IMR-90 (cell line): ENCODE results near the gene GPR82. TPM values are rescaled to one million over a fixed set of nuclear protein-coding genes. Genes with fewer than 3 reads are reported as not detected.
"Not testable (repeated sequence)": the region's sequence is repeated elsewhere in the genome, so short reads cannot be mapped to it uniquely, and the experiment has no call there.

Source experiments
- ATAC-seq: fragments of 200-7000 bp; cut with Tn5 transposase; 2 replicates; pipeline ENCODE4 v1.9.1; 2020; ENCODE audit warnings: low read depth, mild to moderate bottlenecking, moderate library complexity
- BruUV-seq: library from RNA; stranded (reverse); fragments of 400-500 nt; replicated peaks from 2 replicates; lab custom pipeline; 2021; lab: Mats Ljungman, UMichigan
- CTCF ChIA-PET: fragments of 300-600 bp; formaldehyde crosslinking; extraction: SDS; loops from one replicate; lab custom pipeline; 2021; ENCODE audit warnings: antibody characterized with exemption; lab: Yijun Ruan, JAX
- POLR2A ChIA-PET: fragments of 300-600 bp; sonication (Branson Sonifier 250); formaldehyde crosslinking; loops from one replicate; lab custom pipeline; 2022; ENCODE audit warnings: antibody characterized with exemption; ENCODE audit not compliant: unreplicated experiment; lab: Charles Lee
- DNase-seq: peaks from one replicate; pipeline ENCODE4 v3.0.0; 2013
- H2AFZ ChIP-seq: replicated peaks from 2 replicates; pipeline ENCODE3; 2013; ENCODE audit warnings: low read length, mild to moderate bottlenecking; ENCODE audit not compliant: poor library complexity
- H2AK5ac ChIP-seq: 2 replicates; pipeline ENCODE4 v1.6.1; 2013; ENCODE audit warnings: low read depth, low read length, inconsistent platforms
- H2AK9ac ChIP-seq: replicated peaks from 2 replicates; pipeline ENCODE3; 2013; ENCODE audit warnings: mild to moderate bottlenecking, low read depth, low read length, moderate library complexity; ENCODE audit not compliant: poor library complexity
- H2BK120ac ChIP-seq: 2 replicates; pipeline ENCODE4 v1.6.1; 2013; ENCODE audit warnings: low read depth, low read length, inconsistent platforms
- H2BK15ac ChIP-seq: 3 replicates; pipeline ENCODE4 v1.6.1; 2013; ENCODE audit warnings: low read depth, low read length, inconsistent platforms
- H2BK20ac ChIP-seq: 2 replicates; pipeline ENCODE4 v1.6.1; 2013; ENCODE audit warnings: low read depth, mild to moderate bottlenecking, inconsistent platforms, low read length, moderate library complexity
- H2BK5ac ChIP-seq: 2 replicates; pipeline ENCODE4 v1.6.1; 2013; ENCODE audit warnings: mild to moderate bottlenecking, low read depth, low read length, inconsistent platforms; ENCODE audit not compliant: poor library complexity, severe bottlenecking
- H3K14ac ChIP-seq: replicated peaks from 2 replicates; pipeline ENCODE4 v1.6.1; 2013; ENCODE audit warnings: low read depth, low read length, inconsistent platforms
- H3K18ac ChIP-seq: 2 replicates; pipeline ENCODE4 v1.6.1; 2013; ENCODE audit warnings: low read depth, low read length, control low read depth
- H3K23ac ChIP-seq: 2 replicates; pipeline ENCODE4 v1.6.1; 2013; ENCODE audit warnings: low read depth, low read length, inconsistent platforms
- H3K27ac ChIP-seq: 2 replicates; pipeline ENCODE4 v1.5.1; 2013; ENCODE audit warnings: mild to moderate bottlenecking, control low read depth, low read length; ENCODE audit not compliant: insufficient read depth
- H3K27me3 ChIP-seq: 2 replicates; pipeline ENCODE4 v1.6.1; 2013; ENCODE audit warnings: low read length; ENCODE audit not compliant: control insufficient read depth, insufficient read depth
- H3K36me3 ChIP-seq: 2 replicates; pipeline ENCODE4 v1.6.1; 2013; ENCODE audit warnings: low read length, mixed read lengths; ENCODE audit not compliant: control insufficient read depth, insufficient read depth
- H3K4ac ChIP-seq: 2 replicates; pipeline ENCODE4 v1.6.1; 2013; ENCODE audit warnings: low read depth, low read length, inconsistent platforms
- H3K4me1 ChIP-seq: 2 replicates; pipeline ENCODE4 v1.6.1; 2013; ENCODE audit warnings: low read length, mixed read lengths; ENCODE audit not compliant: control insufficient read depth, insufficient read depth
- H3K4me2 ChIP-seq: 2 replicates; pipeline ENCODE4 v1.6.1; 2013; ENCODE audit warnings: low read depth, mild to moderate bottlenecking, control low read depth, low read length, moderate library complexity
- H3K4me3 ChIP-seq: 2 replicates; pipeline ENCODE4 v1.5.1; 2013; ENCODE audit warnings: low read depth, mild to moderate bottlenecking, control low read depth, low read length, moderate library complexity; ENCODE audit not compliant: insufficient read depth
- H3K56ac ChIP-seq: 2 replicates; pipeline ENCODE4 v1.6.1; 2013; ENCODE audit warnings: low read length, inconsistent platforms; ENCODE audit not compliant: insufficient read depth; ENCODE audit errors: extremely low read depth
- H3K79me1 ChIP-seq, 2 experiments: 2 replicates each; pipeline ENCODE4 v1.6.1; 2013; ENCODE audit warnings: low read length in 2 of 2, inconsistent platforms in 1 of 2, low read depth in 1 of 2
- H3K9ac ChIP-seq: 2 replicates; pipeline ENCODE4 v1.6.1; 2013; ENCODE audit warnings: low read depth, low read length, control low read depth
- H3K9me1 ChIP-seq: 2 replicates; pipeline ENCODE4 v1.6.1; 2013; ENCODE audit warnings: low read length, inconsistent platforms; ENCODE audit not compliant: insufficient read depth
- H3K9me3 ChIP-seq: 2 replicates; pipeline ENCODE4 v1.6.1; 2013; ENCODE audit warnings: low read length; ENCODE audit not compliant: control insufficient read depth, insufficient read depth
- H4K20me1 ChIP-seq: 2 replicates; pipeline ENCODE4 v1.6.1; 2013; ENCODE audit warnings: low read length, inconsistent platforms; ENCODE audit not compliant: insufficient read depth
- H4K5ac ChIP-seq: 2 replicates; pipeline ENCODE4 v1.6.1; 2013; ENCODE audit warnings: mild to moderate bottlenecking, low read depth, low read length, control low read depth
- H4K8ac ChIP-seq, 2 experiments: 2 replicates each; pipeline ENCODE4 v1.6.1; 2013; ENCODE audit warnings: low read depth in 2 of 2, low read length in 2 of 2, control low read depth in 1 of 2, inconsistent platforms in 1 of 2
- H4K91ac ChIP-seq: 2 replicates; pipeline ENCODE4 v1.6.1; 2013; ENCODE audit warnings: low read depth, low read length, inconsistent platforms; ENCODE audit not compliant: insufficient read depth
- WGBS, 2 experiments: methylation state at CpG; one replicate each; pipeline versions ENCODE4 v1.1.5 to v1.1.7; 2013; ENCODE audit warnings: missing lambda C conversion rate in 2 of 2; ENCODE audit not compliant: insufficient read length in 1 of 2; ENCODE audit errors: extremely low coverage in 2 of 2; 5-methylcytosine and 5-hydroxymethylcytosine counted together
- dilution Hi-C: fragments of 300-500 bp; cut with HindIII; formaldehyde crosslinking; loops from one replicate; pipeline ENCODE4 v1.14.3; 2018; ENCODE audit warnings: low sequenced_read_pairs; ENCODE audit not compliant: unreplicated experiment
- in situ Hi-C: fragments of 300-500 bp; cut with MboI; formaldehyde crosslinking; loops from 3 replicates; pipeline ENCODE4 v1.14.3; 2019; ENCODE audit warnings: low sequenced_read_pairs, inconsistent platforms, mixed read lengths
- intact Hi-C: fragments of 100-400 bp; cut with micrococcal nuclease; formaldehyde crosslinking; loops from 2 replicates; pipeline ENCODE4 v1.10.0; 2022
- polyA plus RNA-seq, 3 experiments: library from polyadenylated mRNA; depleted of rRNA; stranded (reverse); fragments of >200 nt; gene quantifications; 2 replicates each; pipeline ENCODE4 v1.2.3, GENCODE V29; 2012; ENCODE audit warnings: low replicate concordance in 1 of 3
- total RNA-seq: library from RNA; depleted of rRNA; stranded (reverse); fragments of >200 nt; gene quantifications from 2 replicates; pipeline ENCODE4 v1.2.3, GENCODE V29; 2012

The GPR82 gene
- total and polyA plus RNA-seq, 2 of the 4 experiments (the other 2 are of a cell fraction) = not detected

GRCh38 chrX:41676361-41676760, 47.6 kb upstream of the GPR82 start:
- H3K9ac ChIP-seq, H2AFZ ChIP-seq, H4K20me1 ChIP-seq, H3K9me1 ChIP-seq, ATAC-seq, H3K27me3 ChIP-seq, H2BK5ac ChIP-seq, H3K18ac ChIP-seq, H2BK15ac ChIP-seq, H3K14ac ChIP-seq, in situ Hi-C loops, H4K91ac ChIP-seq, POLR2A ChIA-PET, H3K4me3 ChIP-seq, dilution Hi-C loops, H3K56ac ChIP-seq, intact Hi-C loops, DNase-seq, H3K4me2 ChIP-seq, H2AK5ac ChIP-seq, H3K9me3 ChIP-seq, BruUV-seq, H2BK120ac ChIP-seq, H3K79me1 ChIP-seq, H3K36me3 ChIP-seq, H3K4ac ChIP-seq, H4K8ac ChIP-seq, H3K4me1 ChIP-seq, H2AK9ac ChIP-seq, H2BK20ac ChIP-seq, H3K27ac ChIP-seq, H3K23ac ChIP-seq, H4K5ac ChIP-seq: not testable (repeated sequence)
- WGBS, 2 experiments = 51% methylated on average over 3 of the region's 15 CpGs; no CpG with 5 or more reads in 1 of the 2 experiments
- CTCF ChIA-PET = interaction anchor here (0.7 kb wide), 1 partner anchor 781 kb away, joined by 5 read pairs; no protein-coding TSS in a partner anchor
